NCI-H1930 (cell line): ENCODE measurements around the gene IPO7.
"Not testable (repeated sequence)": the region's sequence is repeated elsewhere in the genome, so short reads cannot be mapped to it uniquely, and the experiment has no call there.

Source experiments
- DNase-seq, 2 experiments: peaks; one replicate each; lab custom pipeline; 2025; lab: John Stamatoyannopoulos, UW

IPO7 gene

GRCh38 chr11:9399466-9399865 is 15.0 kb downstream of the IPO7 start:
- no peak for DNase-seq

DNA sequence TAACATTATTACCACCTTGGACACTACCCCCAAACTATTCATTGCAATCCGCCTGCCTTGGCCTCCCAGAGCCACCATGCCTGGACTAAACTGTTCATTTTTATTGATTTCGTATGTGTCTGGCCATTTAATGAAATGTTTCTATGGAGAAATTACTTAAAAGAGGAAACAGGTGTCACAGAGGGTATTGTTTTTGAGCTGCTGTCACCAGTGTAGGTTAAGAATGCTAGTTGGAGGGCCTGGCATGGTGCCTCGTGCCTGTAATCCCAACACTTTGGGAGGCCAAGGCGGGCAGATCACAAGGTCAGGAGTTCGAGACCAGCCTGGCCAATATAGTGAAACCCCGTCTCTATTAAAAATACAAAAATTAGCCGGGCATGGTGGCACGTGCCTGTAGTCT is 17.4 kb downstream of the IPO7 start:
- not testable (repeated sequence) for DNase-seq

- DNase-seq: no peak
These were observed 44.3 kb downstream of the IPO7 start for GRCh38 chr11:9428706-9429105.

DNA sequence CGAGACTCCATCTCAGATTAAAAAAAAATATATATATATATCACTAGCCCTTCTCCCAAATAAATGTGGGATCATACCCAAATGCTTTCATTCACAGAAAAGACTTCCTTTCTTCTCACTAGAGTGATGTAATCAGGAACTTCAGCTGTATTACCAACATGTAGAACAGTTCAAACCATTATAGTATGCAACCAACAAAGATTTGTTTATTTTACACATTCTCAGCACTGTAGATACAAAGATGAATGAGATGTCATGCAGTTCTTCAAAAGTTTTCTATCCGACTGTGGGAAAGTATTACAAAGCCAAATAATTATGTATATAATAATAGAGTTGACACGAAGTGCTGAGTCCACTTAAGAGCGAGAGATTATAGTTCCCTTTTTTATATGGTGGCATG is 54.2 kb downstream of the IPO7 start:
- no peak for DNase-seq

DNA sequence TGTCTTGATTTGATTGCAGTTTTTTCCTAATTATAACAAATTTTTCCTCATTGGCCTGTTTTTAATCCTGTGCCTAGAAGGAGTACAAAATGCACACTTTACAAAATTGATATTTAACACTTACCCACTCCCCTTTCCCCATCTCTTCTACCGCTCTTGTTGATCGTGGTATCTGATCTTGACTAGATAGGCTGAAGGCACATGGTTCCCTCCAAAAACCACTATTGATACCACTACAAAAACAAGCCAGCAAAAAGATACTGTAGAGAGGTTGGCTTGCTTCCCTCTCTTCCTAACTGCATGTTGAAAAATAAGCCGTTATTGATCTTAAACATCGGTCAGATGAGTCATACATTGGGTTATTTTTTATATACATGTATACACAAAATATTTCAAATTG is 61.8 kb downstream of the IPO7 start:
- no peak for DNase-seq

DNA sequence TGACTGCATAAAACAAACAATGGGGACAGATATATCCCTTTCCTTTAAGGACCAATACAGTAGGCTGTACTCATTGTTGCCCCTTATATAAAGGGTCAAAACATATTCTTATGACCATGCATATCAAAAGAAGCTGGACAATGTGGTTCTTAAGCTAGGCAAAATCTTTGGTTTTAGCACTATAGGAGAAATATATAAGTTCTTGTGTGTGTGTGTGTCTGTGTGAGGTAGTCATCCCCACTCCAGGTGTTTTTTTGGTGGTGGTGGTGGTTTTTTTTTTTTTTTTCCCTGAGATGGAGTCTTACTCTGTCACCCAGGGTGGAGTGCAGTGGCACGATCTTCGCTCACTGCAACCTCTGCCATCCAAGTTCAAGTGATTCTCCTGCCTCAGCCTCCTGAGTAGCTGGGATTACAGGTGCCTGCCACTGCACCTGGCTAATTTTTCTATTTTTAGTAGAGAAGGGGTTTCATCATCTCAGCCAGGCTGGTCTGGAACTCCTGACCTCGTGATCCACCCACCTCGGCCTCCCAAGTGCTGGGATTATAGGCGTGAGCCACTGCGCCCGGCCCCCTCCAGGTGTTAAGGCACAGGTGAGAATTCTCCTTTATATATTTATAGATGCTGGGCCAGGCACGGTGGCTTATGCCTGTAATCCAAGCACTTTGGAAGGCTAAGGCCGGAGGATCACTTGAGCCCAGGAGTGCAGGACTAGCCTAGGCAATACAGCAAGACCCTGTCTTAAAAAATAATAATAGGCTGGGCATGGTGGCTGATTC is 64.3 kb downstream of the IPO7 start:
- no peak for DNase-seq

DNA sequence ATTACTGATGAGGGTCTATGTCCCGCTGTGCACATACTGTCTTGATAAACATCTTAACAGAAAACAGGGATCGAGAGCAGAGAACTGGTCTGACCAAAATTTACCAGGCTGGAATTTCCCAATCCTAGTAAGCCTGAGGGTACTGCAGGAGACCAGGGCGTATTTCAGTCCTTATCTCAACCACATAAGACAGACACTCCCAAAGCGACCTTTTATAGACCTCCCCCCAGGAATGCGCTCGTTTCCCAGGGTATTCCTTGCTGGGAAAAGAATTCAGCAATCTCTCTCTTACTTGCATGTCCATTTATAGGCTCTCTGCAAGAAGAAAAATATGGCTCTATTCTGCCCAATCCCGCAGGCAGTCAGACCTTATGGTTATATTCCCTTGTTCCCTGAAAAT is 67.6 kb downstream of the IPO7 start:
- not testable (repeated sequence) for DNase-seq

GRCh38 chr11:9455722-9456121 is 71.3 kb downstream of the IPO7 start:
- DNase-seq: no peak

DNA sequence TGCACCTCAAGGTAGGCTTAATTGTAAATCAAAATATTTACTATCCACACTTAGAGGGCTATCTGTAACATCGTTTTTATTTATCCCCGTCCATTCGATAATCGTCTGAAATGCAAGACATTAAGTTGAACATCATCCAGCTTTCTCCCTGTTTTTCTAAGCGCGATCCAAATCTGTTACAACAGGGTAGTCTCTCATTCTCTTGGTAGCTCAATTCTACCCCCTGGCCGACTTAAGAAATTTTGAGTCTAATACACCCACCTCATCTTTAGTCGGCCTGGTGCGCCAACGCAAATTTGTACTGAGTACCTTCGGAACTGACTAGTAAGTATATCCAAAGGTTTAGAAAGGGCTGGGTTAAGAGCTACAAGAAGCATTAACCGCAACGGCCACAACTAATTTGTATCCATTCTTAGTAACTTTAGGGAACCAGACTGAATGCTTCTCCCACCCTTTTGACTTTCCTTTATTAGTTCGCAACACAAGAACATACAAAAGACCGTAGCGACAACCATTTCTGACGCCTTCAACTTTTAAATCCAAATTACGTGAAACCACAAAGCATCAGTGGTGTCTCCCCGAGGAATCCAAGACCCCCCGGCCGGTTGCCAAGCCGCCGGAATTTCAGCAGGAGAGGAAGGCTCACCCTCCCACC is 75.3 kb downstream of the IPO7 start:
- peak; percentile 51 to 56 for DNase-seq

- DNase-seq: peak; percentile 100
These were observed 76.0 kb downstream of the IPO7 start, which contains the start of gene ZNF143 for GRCh38 chr11:9460322-9461062. TSS of gene ZNF143 (plus strand) at chr11:9461012. CDS start at chr11:9471309, 10,297 bp downstream.

DNA sequence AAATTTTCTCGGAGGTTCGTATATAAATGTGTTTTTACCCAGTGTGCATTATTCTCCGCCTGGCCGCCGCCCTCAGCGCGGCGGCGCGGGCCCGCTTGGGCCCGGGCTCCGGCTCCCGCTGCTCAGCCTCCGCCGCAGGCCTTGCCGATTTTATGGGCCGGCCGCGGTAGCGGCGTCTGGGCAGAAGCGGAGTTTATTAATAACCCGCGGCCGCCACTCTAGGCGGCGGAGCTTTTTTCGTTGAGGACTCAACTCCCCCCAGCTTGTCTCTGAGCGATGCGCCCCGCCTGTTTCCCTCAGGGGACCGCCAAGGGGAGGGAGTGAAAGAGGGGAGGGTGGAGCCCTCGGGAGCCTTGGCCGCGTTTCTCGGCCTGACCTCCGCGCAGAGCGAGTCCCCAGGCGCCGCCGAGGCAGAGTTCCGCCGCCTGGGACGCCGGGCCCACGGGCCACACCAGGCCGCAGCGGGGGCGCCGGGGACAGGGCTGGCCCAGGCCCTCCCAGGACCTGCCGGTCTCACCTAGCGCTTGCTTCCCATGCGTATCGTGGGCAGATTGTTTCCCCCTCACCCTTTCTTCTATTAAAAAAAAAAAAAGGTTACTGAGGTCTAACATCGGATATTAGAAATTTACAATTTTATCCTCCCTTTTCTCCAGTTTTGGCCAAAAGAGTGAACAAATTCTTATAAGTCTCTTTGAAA is 76.8 kb downstream of the IPO7 start:
- DNase-seq: peak; percentile 91 to 93

GRCh38 chr11:9461760-9462134 is 77.3 kb downstream of the IPO7 start:
- DNase-seq: no peak

DNA sequence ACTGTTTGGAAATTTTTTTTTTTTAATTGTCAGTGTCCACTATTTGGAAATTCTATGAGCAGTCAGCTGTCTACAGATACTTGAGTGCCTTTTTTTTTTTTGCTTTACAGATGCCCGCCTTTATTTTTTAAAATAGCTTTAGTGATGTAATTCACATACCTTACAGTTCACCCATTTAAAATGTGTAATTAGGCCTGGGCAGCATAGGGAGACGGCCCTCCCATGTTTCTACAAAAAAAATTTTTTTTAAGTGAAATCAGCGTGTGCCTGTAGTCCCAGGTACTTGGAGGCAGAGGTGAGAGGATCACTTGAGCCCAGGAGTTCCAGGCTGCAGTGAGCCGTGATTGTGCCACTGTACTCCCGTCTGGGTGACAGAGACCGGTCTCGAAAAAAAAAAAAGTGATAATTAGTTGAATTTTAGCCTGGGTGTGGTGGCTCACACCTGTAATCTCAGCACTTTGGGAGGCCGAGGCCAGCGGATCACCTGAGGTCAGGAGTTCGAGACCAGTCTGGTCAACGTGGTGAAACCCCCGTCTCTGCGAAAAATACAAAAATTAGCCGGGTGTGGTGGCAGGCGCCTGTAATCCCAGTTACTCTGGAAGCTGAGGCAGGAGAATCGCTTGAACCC is 77.8 kb downstream of the IPO7 start:
- DNase-seq: no peak

GRCh38 chr11:9462806-9463537 is 78.5 kb downstream of the IPO7 start:
- DNase-seq: no peak

- DNase-seq: no peak
These were observed 86.3 kb downstream of the IPO7 start for GRCh38 chr11:9470765-9471164.

GRCh38 chr11:9473408-9473807 is 89.0 kb downstream of the IPO7 start:
- DNase-seq: no peak

- DNase-seq: no peak
These were observed 95.4 kb downstream of the IPO7 start for GRCh38 chr11:9479899-9480298.

DNA sequence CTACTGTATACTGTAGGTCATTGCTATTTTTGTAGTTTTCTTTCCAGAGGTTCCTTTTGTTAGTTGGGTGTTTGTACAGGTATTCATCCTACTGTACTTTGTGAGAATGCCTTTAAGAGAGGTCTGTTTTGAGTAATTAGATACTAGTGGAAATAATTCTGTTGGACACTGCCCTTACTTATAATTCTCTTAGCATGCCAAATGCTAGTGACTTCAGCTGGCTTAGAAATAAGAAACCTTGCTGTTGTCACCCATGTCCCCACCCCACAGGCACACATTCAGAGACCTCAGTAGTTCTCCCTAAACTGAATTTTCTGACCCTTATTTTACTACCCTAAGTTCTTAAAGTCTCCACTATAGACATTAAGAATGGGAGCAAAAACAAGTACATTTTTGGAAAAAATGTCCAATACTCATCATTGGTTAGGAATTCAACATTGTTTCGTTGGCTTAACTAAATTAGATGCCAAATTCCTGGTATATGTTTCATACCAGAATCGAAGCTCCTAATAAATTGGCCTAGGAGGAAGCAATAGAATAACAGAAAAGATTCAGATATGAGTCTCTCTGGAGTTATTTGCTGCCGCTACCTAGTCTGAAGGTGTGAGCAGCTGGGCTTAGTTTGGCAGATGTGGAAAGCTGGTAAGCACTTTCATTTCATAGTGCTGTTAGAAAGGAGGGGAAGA is 104.8 kb downstream of the IPO7 start:
- DNase-seq: no peak

GRCh38 chr11:9490376-9490775 is 105.9 kb downstream of the IPO7 start:
- DNase-seq: no peak

- DNase-seq: no peak
These were observed 109.0 kb downstream of the IPO7 start for GRCh38 chr11:9493492-9493891.

DNA sequence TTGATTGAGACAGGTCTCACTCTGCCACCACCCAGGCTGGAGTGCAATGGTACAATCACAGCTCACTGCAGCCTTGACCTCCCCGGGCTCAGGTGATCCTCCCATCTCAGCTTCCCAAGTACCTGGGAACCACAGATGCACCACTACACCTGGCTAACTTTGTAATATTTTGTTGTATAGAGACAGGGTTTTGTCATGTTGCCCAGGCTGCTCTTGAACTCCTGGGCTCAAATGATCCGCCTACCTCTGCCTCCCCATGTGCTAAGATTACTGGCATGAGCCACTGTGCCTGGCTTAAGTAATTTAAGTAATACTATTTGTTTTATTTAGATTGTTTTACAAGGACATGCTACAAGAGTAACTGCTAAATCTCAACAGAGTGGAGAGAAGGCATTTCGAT is 109.9 kb downstream of the IPO7 start:
- no peak for DNase-seq
